Right lobe of liver (tissue), 4 donors: ENCODE measurements around the gene TLE2.

Experiments
- CTCF ChIP-seq, 4 donors: fragments of 200-600 bp in 3 of 4; fragments of 450-650 bp in 1 of 4; IDR thresholded peaks; one replicate each; pipeline versions ENCODE4 v1.5.1 to v1.8.0; 2016 to 2022; ENCODE audit warnings: antibody characterized with exemption in 4 of 4, mild to moderate bottlenecking in 2 of 4
- POLR2A ChIP-seq: fragments of 450-650 bp; IDR thresholded peaks from one replicate; pipeline ENCODE4 v1.6.1; 2017; ENCODE audit warnings: antibody characterized with exemption, mild to moderate bottlenecking
- donor health status: DM: no; HTN: no; CAD: no.
- donor health status: DM: no; HTN: no; CAD: no.
- donor health status: DM: no; HTN: yes; CAD: no.

- no peak for TF ChIP-seq CTCF (IDR thresholded peaks at IDR 0.05)
- no peak for TF ChIP-seq POLR2A
Measured at GRCh38 chr19:2976609-2977000, 52.5 kb downstream of the TLE2 start.
